Spinal cord (tissue), 10 donors: ENCODE results near the gene OGG1. TPM values are rescaled to one million over a fixed set of nuclear protein-coding genes. Genes with fewer than 3 reads are reported as not detected.

ENCODE experiments used
- DNase-seq, 6 donors: peaks; one replicate each; pipeline versions ENCODE4 v3.0.0 to v3.0.0-alpha.2; 2013 to 2015; ENCODE audit warnings: low spot score in 6 of 6, low read depth in 4 of 6
- H3K27ac ChIP-seq: one replicate; pipeline ENCODE4 v1.5.1; 2013; ENCODE audit warnings: low read depth, low read length, control low read depth
- H3K27me3 ChIP-seq: one replicate; pipeline ENCODE4 v1.6.1; 2013; ENCODE audit warnings: low read length; ENCODE audit not compliant: control insufficient read depth, insufficient read depth
- H3K36me3 ChIP-seq: one replicate; pipeline ENCODE4 v1.6.1; 2013; ENCODE audit warnings: low read length; ENCODE audit not compliant: control insufficient read depth, insufficient read depth
- H3K4me1 ChIP-seq: one replicate; pipeline ENCODE4 v1.6.1; 2013; ENCODE audit warnings: low read length; ENCODE audit not compliant: control insufficient read depth, insufficient read depth
- H3K4me3 ChIP-seq: one replicate; pipeline ENCODE4 v1.5.1; 2013; ENCODE audit warnings: low read depth, low read length, control low read depth
- H3K9me3 ChIP-seq: one replicate; pipeline ENCODE4 v1.6.1; 2013; ENCODE audit warnings: low read length; ENCODE audit not compliant: control insufficient read depth, insufficient read depth
- WGBS: methylation state at CpG from one replicate; pipeline ENCODE4 v1.1.5; 2013; ENCODE audit warnings: missing lambda C conversion rate; ENCODE audit not compliant: insufficient coverage; 5-methylcytosine and 5-hydroxymethylcytosine counted together
- polyA plus RNA-seq, 2 donors: library from polyadenylated mRNA; unstranded; fragments of 120-200 nt; gene quantifications; one replicate each; pipeline ENCODE4 v1.2.1, GENCODE V29; 2013; ENCODE audit not compliant: insufficient read length in 2 of 2
- total RNA-seq, 2 donors: library from RNA; depleted of rRNA in 1 of 2; stranded (reverse); fragments of 120-200 nt in 1 of 2; fragments of >200 nt in 1 of 2; gene quantifications; one replicate each; pipeline versions ENCODE4 v1.2.3 to v1.2.4, GENCODE V29; 2013 to 2014
- donor health status: healthy.

The OGG1 gene
- total and polyA plus RNA-seq, 4 donors, result 25.8 to 57.8 (median 44.2) TPM

DNA sequence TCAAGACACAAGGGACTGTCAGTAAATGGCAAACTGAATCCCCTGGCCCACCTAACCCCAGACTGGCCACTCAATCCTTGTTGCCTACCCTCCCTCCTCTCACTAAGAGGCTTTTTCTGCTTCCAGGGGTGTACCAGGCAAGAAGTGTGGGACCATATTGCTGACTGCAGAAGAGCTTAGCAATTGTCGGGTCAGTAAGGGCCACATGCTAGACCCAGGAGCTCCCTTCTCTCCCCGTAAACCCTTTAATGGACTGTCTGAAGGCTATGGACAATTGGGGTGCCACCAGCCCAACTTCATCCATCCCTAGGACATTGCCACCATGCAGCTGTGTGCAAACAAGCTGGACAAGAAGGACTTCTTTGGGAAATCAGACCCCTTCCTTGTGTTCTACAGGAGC is 37.3 kb upstream of the OGG1 start:
- Histone ChIP-seq H3K4me3 (no peak overlapping the region), H3K9me3 (no peaks in the 10 kb centered on the region), H3K27ac (no peak overlapping the region), H3K4me1 (no peaks in the 10 kb centered on the region), H3K36me3 (no peaks in the 10 kb centered on the region), H3K27me3 (peaks cover 2% of the 10 kb centered on the region)
- DNase-seq, result no peak
- 83% methylated on average over 2 of the region's 2 CpGs for WGBS

DNA sequence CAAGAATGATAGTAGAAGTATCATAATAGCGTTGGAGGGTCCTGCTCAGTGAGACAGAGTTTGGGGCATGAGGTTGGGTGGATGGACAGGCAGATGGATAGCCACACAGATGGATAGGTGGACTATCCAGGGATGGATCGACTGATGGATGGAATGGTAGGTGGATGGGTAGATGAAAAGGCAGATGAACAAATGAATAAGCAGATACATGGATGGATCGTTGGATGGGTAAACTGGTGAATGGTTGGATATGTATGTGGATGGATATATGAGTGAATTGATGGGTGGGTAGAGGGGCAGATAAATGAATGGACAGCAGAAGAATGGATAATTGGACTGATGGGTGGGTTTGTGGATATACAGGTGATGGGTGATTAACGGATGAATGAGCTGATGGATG is 36.6 kb upstream of the OGG1 start:
- H3K27me3 ChIP-seq, result no peaks in the 10 kb centered on the region
- H3K9me3 ChIP-seq, result no peaks in the 10 kb centered on the region
- no peak overlapping the region for H3K4me3 ChIP-seq
- 85% methylated on average over 4 of the region's 4 CpGs for WGBS
- H3K4me1 ChIP-seq, result no peaks in the 10 kb centered on the region
- no peaks in the 10 kb centered on the region for H3K36me3 ChIP-seq
- no peak overlapping the region for H3K27ac ChIP-seq
- no peak for DNase-seq

DNA sequence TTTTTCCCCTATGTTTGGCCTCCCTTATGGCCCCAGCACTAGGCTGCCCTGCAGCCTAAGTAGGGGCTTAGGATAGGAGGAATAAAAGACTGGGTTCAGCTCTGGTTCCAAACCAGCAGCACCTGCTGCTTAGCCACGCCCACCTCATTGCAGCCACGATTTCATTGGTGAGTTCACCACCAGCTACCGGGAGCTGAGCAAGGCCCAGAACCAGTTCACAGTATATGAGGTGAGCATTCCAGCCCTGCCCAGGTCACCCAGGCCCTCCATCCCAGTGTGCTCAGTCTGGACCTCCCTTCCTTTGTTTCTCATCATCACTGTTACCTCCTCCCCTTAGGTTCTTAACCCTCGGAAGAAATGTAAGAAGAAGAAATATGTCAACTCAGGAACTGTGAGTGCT is 34.6 kb upstream of the OGG1 start:
- H3K27ac ChIP-seq, result no peak overlapping the region
- 14% methylated on average over 3 of the region's 4 CpGs for WGBS

DNA sequence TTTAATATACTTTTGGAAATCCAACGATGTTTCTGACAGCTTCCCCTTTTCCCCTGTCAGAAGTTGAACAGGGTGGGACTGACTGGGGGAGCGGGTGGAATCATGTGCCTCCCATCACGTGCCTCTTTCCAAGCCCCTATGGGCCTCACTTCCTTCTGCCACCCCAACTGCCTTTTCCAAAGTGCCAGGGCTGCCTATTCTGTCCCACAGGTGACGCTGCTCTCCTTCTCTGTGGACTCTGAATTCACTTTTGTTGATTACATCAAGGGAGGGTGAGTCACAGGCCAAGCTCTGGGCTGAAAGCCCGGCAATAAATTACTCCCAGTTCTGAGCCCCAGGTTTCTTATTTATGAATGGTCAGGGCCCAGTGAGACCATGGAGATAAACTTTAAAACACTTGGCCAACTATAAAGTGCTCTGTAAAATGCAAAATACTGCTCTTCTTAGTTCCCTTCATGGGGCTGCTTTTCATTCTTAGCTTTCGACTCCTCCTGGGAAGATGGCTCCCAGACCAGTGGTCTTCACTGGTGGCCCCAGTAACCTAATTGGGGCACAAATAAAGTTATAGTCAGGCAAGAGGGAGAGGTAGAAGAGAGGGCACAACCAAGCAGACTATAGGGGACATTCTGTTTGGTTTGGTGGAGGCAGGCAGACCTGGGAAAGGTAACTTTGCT is 33.9 kb upstream of the OGG1 start:
- peak in 1 of 6 donors; percentile 41 for DNase-seq

More for the DNA sequence above, 34.6 kb upstream of the OGG1 start:
- no peaks in the 10 kb centered on the region for H3K36me3 ChIP-seq
- no peaks in the 10 kb centered on the region for H3K9me3 ChIP-seq
- no peak overlapping the region for H3K4me3 ChIP-seq
- H3K27me3 ChIP-seq, result no peaks in the 10 kb centered on the region
- H3K4me1 ChIP-seq, result no peaks in the 10 kb centered on the region
- no peak for DNase-seq

DNA sequence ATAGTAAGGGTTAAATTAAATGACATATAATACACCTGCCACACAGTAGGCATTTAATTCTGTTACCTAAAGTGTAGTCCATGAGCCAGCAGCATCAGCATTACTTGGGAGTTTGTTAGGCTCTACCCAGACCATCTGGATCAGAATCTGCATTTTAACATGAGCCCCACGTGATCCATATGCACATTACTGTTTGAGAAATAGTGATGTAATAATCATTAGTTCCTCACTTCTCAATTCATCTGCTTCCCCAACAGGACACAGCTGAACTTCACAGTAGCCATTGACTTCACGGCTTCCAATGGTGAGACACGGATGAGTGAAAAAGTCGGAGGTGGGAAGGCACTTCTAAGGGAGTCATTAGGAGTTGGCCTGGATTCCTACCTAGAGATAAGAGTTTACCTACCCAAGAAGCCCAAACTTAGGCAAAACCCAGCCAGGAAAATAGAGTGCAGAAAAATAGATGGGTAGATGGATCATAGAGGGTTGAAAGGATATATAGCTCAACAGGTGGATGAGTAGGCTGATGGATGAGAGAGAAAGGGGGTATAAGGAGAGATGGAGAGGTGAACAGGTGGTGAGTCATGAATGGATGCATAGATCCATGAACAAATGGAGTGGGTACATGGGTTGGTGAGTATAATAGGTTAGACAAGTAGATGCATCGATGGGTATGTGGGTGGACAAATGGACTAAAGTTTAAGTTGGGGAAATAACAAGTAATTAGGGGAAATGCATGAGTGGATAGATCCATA is 32.8 kb upstream of the OGG1 start:
- Histone ChIP-seq H3K36me3 (no peaks in the 10 kb centered on the region), H3K4me3 (no peak overlapping the region), H3K9me3 (no peaks in the 10 kb centered on the region), H3K27me3 (no peaks in the 10 kb centered on the region), H3K27ac (no peak overlapping the region), H3K4me1 (no peaks in the 10 kb centered on the region)
- 70% methylated on average over 1 of the region's 5 CpGs for WGBS
- DNase-seq, result no peak

More for the DNA sequence above, 33.9 kb upstream of the OGG1 start:
- H3K27me3 ChIP-seq, result no peaks in the 10 kb centered on the region
- no peaks in the 10 kb centered on the region for H3K4me1 ChIP-seq
- H3K27ac ChIP-seq, result no peak overlapping the region
- no peaks in the 10 kb centered on the region for H3K9me3 ChIP-seq
- 60% methylated on average over 4 of the region's 6 CpGs for WGBS
- H3K4me3 ChIP-seq, result no peak overlapping the region
- no peaks in the 10 kb centered on the region for H3K36me3 ChIP-seq

DNA sequence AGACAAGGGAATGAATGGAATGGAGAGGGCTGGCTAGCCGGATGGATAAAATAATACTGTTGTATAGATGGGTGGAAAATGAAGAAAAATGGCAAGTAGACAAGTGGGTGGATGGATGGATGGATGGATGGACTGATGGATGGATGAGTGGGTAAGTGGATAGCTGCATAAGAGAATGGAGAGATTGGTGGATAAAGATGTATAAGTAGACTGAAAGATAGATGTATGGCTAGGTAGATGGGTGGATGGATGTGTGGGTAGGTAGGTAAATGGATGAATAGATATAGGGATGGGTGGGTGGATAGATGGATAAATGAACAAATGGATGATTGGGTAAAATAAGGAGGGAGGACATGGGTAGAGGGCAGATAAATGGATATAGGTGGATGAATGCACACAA is 32.2 kb upstream of the OGG1 start:
- no peak overlapping the region for H3K4me3 ChIP-seq
- DNase-seq, result no peak
- WGBS, result 94% methylated on average over 1 of the region's 1 CpG
- H3K27ac ChIP-seq, result no peak overlapping the region
- H3K9me3 ChIP-seq, result no peaks in the 10 kb centered on the region
- H3K27me3 ChIP-seq, result no peaks in the 10 kb centered on the region
- H3K36me3 ChIP-seq, result no peaks in the 10 kb centered on the region
- no peaks in the 10 kb centered on the region for H3K4me1 ChIP-seq

DNA sequence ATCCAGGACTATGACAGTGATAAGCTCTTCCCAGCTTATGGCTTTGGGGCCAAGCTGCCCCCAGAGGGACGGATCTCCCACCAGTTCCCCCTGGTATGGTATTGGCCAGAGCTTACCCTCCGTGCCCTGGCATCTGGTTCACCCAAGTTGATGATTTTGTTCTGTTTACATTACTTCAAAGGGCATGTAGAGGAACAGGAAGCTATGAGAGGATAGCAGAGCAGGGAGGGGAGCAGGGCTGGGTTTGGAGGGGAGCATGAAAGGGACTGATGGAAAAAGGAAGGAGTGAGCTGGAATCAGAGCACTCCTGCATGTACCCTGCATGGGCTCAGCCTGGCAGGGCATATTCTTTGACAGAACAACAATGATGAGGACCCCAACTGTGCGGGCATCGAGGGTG is 31.6 kb upstream of the OGG1 start:
- Histone ChIP-seq H3K27me3 (no peaks in the 10 kb centered on the region), H3K4me3 (no peak overlapping the region), H3K36me3 (no peaks in the 10 kb centered on the region), H3K4me1 (no peaks in the 10 kb centered on the region), H3K27ac (no peak overlapping the region), H3K9me3 (no peaks in the 10 kb centered on the region)
- no peak for DNase-seq
- whole genome bisulfite sequencing, result 67% methylated on average over 4 of the region's 4 CpGs

DNA sequence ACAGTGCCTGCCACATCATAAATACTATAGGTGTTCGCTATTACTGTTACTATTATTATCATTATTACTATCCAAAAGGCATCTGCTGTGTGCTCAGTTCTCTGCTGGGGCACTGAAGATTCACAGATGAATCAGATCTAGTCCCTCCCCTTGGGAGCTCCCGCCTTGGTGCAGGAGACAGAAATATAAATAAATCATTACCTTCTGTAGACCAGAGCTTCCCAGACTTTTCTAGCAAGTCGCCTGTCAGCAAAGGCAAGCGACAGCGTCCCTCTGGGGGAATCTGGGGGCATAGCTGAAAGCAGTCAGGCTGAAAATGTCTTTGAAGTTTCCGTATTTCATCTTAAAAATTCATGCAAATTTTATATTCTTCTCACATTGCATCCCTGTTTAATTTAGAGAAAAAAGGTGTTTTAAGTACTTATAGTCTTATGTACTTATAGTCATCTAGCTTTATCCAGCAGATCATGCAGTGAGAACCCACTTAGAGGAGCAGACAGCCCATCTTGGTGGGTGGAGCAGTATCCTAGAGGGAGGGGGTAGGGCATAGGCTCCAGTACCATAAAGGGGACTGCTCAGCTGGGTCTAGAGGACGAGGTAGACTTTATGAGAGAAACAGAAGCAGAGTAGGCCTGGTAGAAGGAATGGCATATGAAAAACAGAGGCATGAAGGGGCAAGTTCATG is 28.6 kb upstream of the OGG1 start:
- DNase-seq, result peak in 1 of 6 donors; percentile 23
- no peak overlapping the region for H3K4me3 ChIP-seq
- H3K9me3 ChIP-seq, result no peaks in the 10 kb centered on the region
- H3K36me3 ChIP-seq, result no peaks in the 10 kb centered on the region
- 10% methylated on average over 2 of the region's 7 CpGs for WGBS
- H3K27me3 ChIP-seq, result peaks cover 1% of the 10 kb centered on the region
- H3K27ac ChIP-seq, result no peak overlapping the region
- no peaks in the 10 kb centered on the region for H3K4me1 ChIP-seq

DNA sequence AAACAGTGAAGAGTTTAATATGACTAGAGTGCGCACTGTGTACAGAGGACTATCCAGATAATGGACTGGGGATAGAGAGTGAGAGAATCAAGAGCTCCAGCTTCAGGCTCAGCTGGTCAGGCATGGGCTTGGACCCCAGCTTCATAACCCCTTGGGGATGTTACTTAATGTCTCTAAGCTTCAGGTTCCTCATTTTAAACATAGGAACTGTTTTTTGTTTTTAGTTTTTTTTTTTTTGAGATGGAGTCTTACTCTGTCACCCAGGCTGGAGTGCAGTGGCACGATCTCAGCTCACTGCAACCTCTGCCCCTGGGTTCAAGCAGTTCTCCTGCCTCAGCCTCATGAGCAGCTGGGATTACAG is 28.1 kb upstream of the OGG1 start:
- WGBS, result 86% methylated on average over 2 of the region's 2 CpGs
- H3K27me3 ChIP-seq, result peaks cover 4% of the 10 kb centered on the region
- H3K4me3 ChIP-seq, result no peak overlapping the region
- no peaks in the 10 kb centered on the region for H3K4me1 ChIP-seq
- no peak for DNase-seq
- no peaks in the 10 kb centered on the region for H3K36me3 ChIP-seq
- no peaks in the 10 kb centered on the region for H3K9me3 ChIP-seq
- H3K27ac ChIP-seq, result no peak overlapping the region
